ENCODE data around the gene HIF1AN. TPM values are rescaled to one million over a fixed set of nuclear protein-coding genes. Genes with fewer than 3 reads are reported as not detected.

Gene HIF1AN
- total RNA-seq, 2 donors from 2014 or later = 11.5 to 17.7 TPM

GRCh38 chr10:100576282-100576635 is 40.5 kb downstream of the HIF1AN start:
- Histone ChIP-seq H3K27ac (no peak overlapping the region), H3K9me3 (no peaks in the 10 kb centered on the region), H3K4me1 (ENCODE audit: control insufficient read depth in 1 of 2, low read depth in 2 of 2) (no peaks in the 10 kb centered on the region), H3K27me3 (replicated peaks; ENCODE audit: insufficient read depth) (no peaks in the 10 kb centered on the region), H3K4me3 (no peak overlapping the region), H3K36me3 (no peaks in the 10 kb centered on the region)
- no peak for DNase-seq (ENCODE audit: low spot score)
- no peak for TF ChIP-seq CTCF (IDR thresholded peaks at IDR 0.05)
- no peak for ATAC-seq (ENCODE audit: insufficient number of reproducible peaks, low FRiP score, low read depth)

- Histone ChIP-seq H3K36me3 (no peaks in the 10 kb centered on the region), H3K27ac (no peak overlapping the region), H3K27me3 (replicated peaks; ENCODE audit: insufficient read depth) (no peaks in the 10 kb centered on the region), H3K4me1 (ENCODE audit: control insufficient read depth in 1 of 2, low read depth in 2 of 2) (no peaks in the 10 kb centered on the region), H3K9me3 (no peaks in the 10 kb centered on the region), H3K4me3 (no peak overlapping the region)
- no peak for TF ChIP-seq CTCF (IDR thresholded peaks at IDR 0.05)
- DNase-seq (ENCODE audit: low spot score) = no peak
- no peak for ATAC-seq (ENCODE audit: insufficient number of reproducible peaks, low FRiP score, low read depth)
These were observed 43.7 kb downstream of the HIF1AN start for GRCh38 chr10:100579261-100580090.

DNA sequence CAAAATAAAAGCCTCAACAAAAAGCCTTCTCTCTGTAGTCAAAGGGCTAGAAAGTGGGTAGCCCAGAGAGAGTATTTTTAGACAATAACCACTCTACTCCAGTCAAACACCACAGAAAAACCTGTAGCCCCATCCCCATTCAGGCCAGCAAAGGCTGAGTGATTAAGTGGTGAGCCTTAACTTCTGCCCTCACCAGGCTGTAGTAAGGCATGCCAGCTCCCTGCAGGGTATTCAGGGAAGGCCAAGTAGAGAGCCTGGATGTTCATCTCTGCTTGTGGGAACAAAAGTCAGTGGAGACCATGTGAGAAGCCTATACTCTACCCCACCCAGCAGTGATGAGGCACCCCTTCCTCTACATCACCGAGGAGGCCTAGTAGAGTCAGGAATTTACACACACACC is 51.2 kb downstream of the HIF1AN start:
- Histone ChIP-seq H3K36me3 (no peaks in the 10 kb centered on the region), H3K4me3 (no peak overlapping the region), H3K27me3 (replicated peaks; ENCODE audit: insufficient read depth) (no peaks in the 10 kb centered on the region), H3K4me1 (ENCODE audit: control insufficient read depth in 1 of 2, low read depth in 2 of 2) (no peaks in the 10 kb centered on the region), H3K9me3 (no peaks in the 10 kb centered on the region), H3K27ac (no peak overlapping the region)
- no peak for TF ChIP-seq CTCF (IDR thresholded peaks at IDR 0.05)
- no peak for DNase-seq (ENCODE audit: low spot score)
- ATAC-seq (ENCODE audit: insufficient number of reproducible peaks, low FRiP score, low read depth) = no peak

GRCh38 chr10:100598166-100598565 is 62.4 kb downstream of the HIF1AN start:
- Histone ChIP-seq H3K4me1 (ENCODE audit: control insufficient read depth in 1 of 2, low read depth in 2 of 2) (no peaks in the 10 kb centered on the region), H3K27me3 (replicated peaks; ENCODE audit: insufficient read depth) (no peaks in the 10 kb centered on the region), H3K27ac (no peak overlapping the region), H3K4me3 (no peak overlapping the region), H3K36me3 (no peaks in the 10 kb centered on the region), H3K9me3 (no peaks in the 10 kb centered on the region)
- DNase-seq (ENCODE audit: low spot score) (no peak), ATAC-seq (ENCODE audit: insufficient number of reproducible peaks, low FRiP score, low read depth) (no peak)
- no peak for TF ChIP-seq CTCF (IDR thresholded peaks at IDR 0.05)

DNA sequence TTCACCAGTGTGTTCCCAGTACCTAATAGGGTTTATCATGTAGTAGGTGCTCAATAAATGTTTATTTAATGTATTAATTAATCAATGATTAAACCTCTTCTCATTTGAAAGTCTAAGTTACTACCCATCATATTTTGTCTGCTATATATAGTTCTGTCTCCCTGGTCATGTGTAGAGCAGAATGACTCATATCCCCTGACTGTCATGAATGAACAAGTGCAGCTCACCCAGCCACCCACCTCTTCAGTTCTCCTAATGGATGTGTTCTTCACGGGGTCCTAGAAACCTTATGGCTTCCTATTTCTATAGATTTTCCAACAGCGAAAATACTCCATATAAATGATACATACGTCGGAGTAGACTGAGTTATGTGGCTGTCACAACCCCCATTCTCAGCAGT is 64.5 kb downstream of the HIF1AN start:
- no peak for DNase-seq (ENCODE audit: low spot score)
- no peaks in the 10 kb centered on the region for H3K4me1 ChIP-seq (ENCODE audit: control insufficient read depth in 1 of 2, low read depth in 2 of 2)
- no peaks in the 10 kb centered on the region for H3K27me3 ChIP-seq (replicated peaks; ENCODE audit: insufficient read depth)
- H3K27ac ChIP-seq = no peak overlapping the region
- no peak for TF ChIP-seq CTCF (IDR thresholded peaks at IDR 0.05)
- no peak overlapping the region for H3K4me3 ChIP-seq
- H3K9me3 ChIP-seq = no peaks in the 10 kb centered on the region
- H3K36me3 ChIP-seq = no peaks in the 10 kb centered on the region
- no peak for ATAC-seq (ENCODE audit: insufficient number of reproducible peaks, low FRiP score, low read depth)
